Brain microvascular endothelial cell (primary cell): ENCODE results near the gene NXPH4.

ENCODE experiments used
- DNase-seq: peaks from one replicate; pipeline ENCODE4 v3.0.0-alpha.2; 2020
- H3K27ac ChIP-seq: fragments of 250-450 bp; sonication (Bioruptor Pico); 2 replicates; pipeline ENCODE4 v1.5.1; 2020; ENCODE audit warnings: mild to moderate bottlenecking, moderate library complexity
- H3K27me3 ChIP-seq: fragments of 250-450 bp; sonication (Bioruptor Pico); replicated peaks from 2 replicates; pipeline ENCODE4 v1.5.1; 2020; ENCODE audit warnings: mild to moderate bottlenecking
- H3K36me3 ChIP-seq: fragments of 250-450 bp; sonication (Bioruptor Pico); replicated peaks from 2 replicates; pipeline ENCODE4 v1.5.1; 2020; ENCODE audit warnings: mild to moderate bottlenecking
- H3K4me3 ChIP-seq: 2 replicates; pipeline ENCODE4 v1.5.1; 2011; ENCODE audit warnings: low read depth, mild to moderate bottlenecking, control low read depth, low read length, moderate library complexity
- in situ Hi-C: cut with HindIII; loops from 2 replicates; pipeline ENCODE4 v1.10.0; 2017; ENCODE audit warnings: low sequenced_read_pairs, low pct_ligation_motif_present
- TF ChIP-seq, protein P1 (sequence below): IDR thresholded peaks from 2 replicates; pipeline ENCODE4 v1.5.1; 2011; ENCODE audit warnings: low read depth, mild to moderate bottlenecking, moderate library complexity, low read length, control low read depth, inconsistent platforms; ENCODE audit errors: missing control alignments

Gene NXPH4

DNA sequence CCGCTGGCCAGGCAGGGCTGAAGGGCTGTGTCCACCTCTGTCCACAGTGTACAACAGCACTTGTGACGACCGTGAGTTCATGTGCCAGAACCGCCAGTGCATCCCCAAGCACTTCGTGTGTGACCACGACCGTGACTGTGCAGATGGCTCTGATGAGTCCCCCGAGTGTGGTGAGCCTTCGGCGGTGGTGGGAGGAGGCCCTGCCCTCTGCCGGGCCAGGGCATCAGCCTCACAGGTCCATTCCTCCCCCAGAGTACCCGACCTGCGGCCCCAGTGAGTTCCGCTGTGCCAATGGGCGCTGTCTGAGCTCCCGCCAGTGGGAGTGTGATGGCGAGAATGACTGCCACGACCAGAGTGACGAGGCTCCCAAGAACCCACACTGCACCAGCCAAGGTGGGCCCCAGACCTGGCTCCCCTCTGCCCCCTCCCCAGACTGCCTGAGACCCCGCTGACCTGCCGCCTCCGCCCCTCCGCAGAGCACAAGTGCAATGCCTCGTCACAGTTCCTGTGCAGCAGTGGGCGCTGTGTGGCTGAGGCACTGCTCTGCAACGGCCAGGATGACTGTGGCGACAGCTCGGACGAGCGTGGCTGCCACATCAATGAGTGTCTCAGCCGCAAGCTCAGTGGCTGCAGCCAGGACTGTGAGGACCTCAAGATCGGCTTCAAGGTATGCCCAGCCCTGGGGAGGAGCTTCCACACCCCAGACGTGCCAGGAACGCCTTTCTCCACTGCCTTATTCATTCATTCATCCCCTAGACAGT, 20.8 kb upstream of the NXPH4 start:
- Histone ChIP-seq H3K27me3 (no peaks in the 10 kb centered on the region), H3K36me3 (peaks cover 92% of the 10 kb centered on the region), H3K27ac (no peak overlapping the region), H3K4me3 (no peak overlapping the region)
- DNase-seq: no peak
- in situ Hi-C loops: no loop called here
- TF ChIP-seq, protein P1, sequence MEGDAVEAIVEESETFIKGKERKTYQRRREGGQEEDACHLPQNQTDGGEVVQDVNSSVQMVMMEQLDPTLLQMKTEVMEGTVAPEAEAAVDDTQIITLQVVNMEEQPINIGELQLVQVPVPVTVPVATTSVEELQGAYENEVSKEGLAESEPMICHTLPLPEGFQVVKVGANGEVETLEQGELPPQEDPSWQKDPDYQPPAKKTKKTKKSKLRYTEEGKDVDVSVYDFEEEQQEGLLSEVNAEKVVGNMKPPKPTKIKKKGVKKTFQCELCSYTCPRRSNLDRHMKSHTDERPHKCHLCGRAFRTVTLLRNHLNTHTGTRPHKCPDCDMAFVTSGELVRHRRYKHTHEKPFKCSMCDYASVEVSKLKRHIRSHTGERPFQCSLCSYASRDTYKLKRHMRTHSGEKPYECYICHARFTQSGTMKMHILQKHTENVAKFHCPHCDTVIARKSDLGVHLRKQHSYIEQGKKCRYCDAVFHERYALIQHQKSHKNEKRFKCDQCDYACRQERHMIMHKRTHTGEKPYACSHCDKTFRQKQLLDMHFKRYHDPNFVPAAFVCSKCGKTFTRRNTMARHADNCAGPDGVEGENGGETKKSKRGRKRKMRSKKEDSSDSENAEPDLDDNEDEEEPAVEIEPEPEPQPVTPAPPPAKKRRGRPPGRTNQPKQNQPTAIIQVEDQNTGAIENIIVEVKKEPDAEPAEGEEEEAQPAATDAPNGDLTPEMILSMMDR: no peak

DNA sequence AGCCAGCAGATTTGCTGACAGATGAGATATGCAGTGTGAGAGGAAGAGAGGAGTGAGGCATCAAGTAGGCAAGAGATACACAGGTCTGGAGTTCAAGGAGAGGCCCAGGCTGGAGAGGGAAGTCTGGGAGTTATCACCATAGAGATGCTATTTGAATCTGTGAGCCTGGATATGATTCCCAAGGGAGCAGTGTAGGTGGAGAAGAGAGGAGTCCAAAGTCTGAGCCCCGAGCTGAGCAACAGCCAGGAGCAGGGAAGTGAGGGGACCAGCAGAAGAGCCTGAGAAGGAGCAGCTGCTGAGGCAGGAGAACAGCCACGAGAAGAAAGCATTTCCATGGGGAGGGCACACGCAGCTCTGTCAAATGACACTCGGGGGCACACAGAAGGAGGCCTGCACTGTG, 20.2 kb upstream of the NXPH4 start:
- TF ChIP-seq, protein P1: no peak
- Histone ChIP-seq H3K36me3 (peaks cover 92% of the 10 kb centered on the region), H3K27me3 (no peaks in the 10 kb centered on the region)

DNA sequence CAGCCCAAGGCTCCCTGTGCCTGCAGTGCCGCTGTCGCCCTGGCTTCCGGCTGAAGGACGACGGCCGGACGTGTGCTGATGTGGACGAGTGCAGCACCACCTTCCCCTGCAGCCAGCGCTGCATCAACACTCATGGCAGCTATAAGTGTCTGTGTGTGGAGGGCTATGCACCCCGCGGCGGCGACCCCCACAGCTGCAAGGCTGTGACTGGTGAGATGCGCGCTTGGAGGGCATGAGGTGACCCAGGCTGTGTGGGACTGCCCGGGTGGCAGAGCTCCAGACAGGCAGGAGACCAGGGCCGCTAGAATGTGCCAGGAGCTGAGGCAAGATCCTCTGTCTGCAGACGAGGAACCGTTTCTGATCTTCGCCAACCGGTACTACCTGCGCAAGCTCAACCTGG, 19.6 kb upstream of the NXPH4 start:
- Histone ChIP-seq H3K36me3 (peaks cover 93% of the 10 kb centered on the region), H3K27me3 (no peaks in the 10 kb centered on the region), H3K4me3 (no peak overlapping the region), H3K27ac (no peak overlapping the region)
- in situ Hi-C loops: no loop called here
- TF ChIP-seq, protein P1: no peak
- no peak for DNase-seq

More for the DNA sequence above, 20.2 kb upstream of the NXPH4 start:
- in situ Hi-C loops: no loop called here
- Histone ChIP-seq H3K27ac (no peak overlapping the region), H3K4me3 (no peak overlapping the region)
- DNase-seq: no peak

DNA sequence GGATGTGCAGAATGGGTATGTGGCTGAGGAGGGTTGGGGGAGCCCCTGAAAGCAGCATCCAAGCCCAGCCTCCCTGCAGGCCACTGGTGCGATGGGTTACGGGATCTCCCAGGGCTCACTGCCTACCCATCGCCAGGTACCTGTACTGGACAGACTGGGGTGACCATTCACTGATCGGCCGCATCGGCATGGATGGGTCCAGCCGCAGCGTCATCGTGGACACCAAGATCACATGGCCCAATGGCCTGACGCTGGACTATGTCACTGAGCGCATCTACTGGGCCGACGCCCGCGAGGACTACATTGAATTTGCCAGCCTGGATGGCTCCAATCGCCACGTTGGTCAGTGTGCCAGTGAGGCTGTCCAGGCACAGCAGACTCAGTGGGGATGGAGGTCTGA, 18.3 kb upstream of the NXPH4 start:
- TF ChIP-seq, protein P1: no peak
- Histone ChIP-seq H3K36me3 (peaks cover 92% of the 10 kb centered on the region), H3K27me3 (no peaks in the 10 kb centered on the region), H3K27ac (no peak overlapping the region), H3K4me3 (no peak overlapping the region)
- DNase-seq: no peak
- in situ Hi-C loops: no loop called here

DNA sequence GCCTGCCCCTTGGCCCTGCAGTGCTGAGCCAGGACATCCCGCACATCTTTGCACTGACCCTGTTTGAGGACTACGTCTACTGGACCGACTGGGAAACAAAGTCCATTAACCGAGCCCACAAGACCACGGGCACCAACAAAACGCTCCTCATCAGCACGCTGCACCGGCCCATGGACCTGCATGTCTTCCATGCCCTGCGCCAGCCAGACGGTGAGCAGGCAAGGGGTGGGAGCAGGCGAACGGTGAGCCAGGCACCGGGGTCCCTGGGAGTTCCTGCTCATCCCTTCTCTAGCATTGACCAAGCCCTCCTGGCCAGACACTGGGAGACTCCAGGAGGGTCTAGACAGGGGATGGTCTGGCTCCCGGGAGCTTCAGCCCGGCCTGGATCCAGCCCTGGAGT, 17.4 kb upstream of the NXPH4 start:
- Histone ChIP-seq H3K27ac (no peak overlapping the region), H3K36me3 (peaks cover 91% of the 10 kb centered on the region), H3K4me3 (no peak overlapping the region), H3K27me3 (no peaks in the 10 kb centered on the region)
- TF ChIP-seq, protein P1: no peak
- no peak for DNase-seq
- in situ Hi-C loops: no loop called here

DNA sequence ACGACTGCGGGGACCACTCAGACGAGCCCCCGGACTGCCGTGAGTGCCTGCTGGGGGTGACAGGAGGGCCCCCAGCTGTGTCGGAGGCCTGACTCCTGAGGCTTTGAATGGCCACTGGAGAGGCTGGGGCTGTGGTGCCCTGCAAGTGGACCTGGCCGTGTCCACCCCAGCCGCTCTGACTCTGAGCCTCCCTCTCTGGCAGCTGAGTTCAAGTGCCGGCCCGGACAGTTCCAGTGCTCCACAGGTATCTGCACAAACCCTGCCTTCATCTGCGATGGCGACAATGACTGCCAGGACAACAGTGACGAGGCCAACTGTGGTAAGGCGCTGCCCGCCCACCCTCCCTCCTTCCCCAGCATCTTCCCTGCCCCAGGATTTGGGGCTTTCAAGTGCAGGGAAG, 16.1 kb upstream of the NXPH4 start:
- no peak for DNase-seq
- H3K4me3 ChIP-seq: no peak overlapping the region
- peaks cover 91% of the 10 kb centered on the region for H3K36me3 ChIP-seq
- H3K27ac ChIP-seq: no peak overlapping the region
- in situ Hi-C loops: no loop called here
- H3K27me3 ChIP-seq: no peaks in the 10 kb centered on the region
- TF ChIP-seq, protein P1: no peak
